Natural killer cell (primary cell): ENCODE measurements around the gene TBL1Y. TPM values are rescaled to one million over a fixed set of nuclear protein-coding genes. Genes with fewer than 3 reads are reported as not detected.

Source experiments
- ATAC-seq, 3 donors: fragments of 150-1000 bp in 2 of 3; fragments of 200-7000 bp in 1 of 3; cut with Tn5 transposase; 1 replicate in 1 of 3; 2 replicates in 2 of 3; pipeline ENCODE4 v1.10.0; 2021; ENCODE audit warnings: mild to moderate bottlenecking in 2 of 3, moderate library complexity in 2 of 3
- DNase-seq, 2 donors: peaks; one replicate each; pipeline versions ENCODE4 v3.0.0 to v3.0.0-alpha.2; 2013 to 2021; ENCODE audit warnings: mixed read lengths in 1 of 2
- H3K27ac ChIP-seq: one replicate; pipeline ENCODE4 v1.5.1; 2013; ENCODE audit warnings: mild to moderate bottlenecking, low read length
- H3K27me3 ChIP-seq: one replicate; pipeline ENCODE4 v1.6.1; 2013; ENCODE audit warnings: low read length; ENCODE audit not compliant: control insufficient read depth, insufficient read depth
- H3K36me3 ChIP-seq: one replicate; pipeline ENCODE4 v1.6.1; 2013; ENCODE audit warnings: low read length; ENCODE audit not compliant: control insufficient read depth, insufficient read depth
- H3K4me1 ChIP-seq: one replicate; pipeline ENCODE4 v1.6.1; 2013; ENCODE audit warnings: low read length; ENCODE audit not compliant: control insufficient read depth, insufficient read depth
- H3K4me3 ChIP-seq: one replicate; pipeline ENCODE4 v1.5.1; 2013; ENCODE audit warnings: low read length
- H3K9me3 ChIP-seq: one replicate; pipeline ENCODE4 v1.6.1; 2013; ENCODE audit warnings: low read length; ENCODE audit not compliant: control insufficient read depth, insufficient read depth
- H3K27ac Mint-ChIP-seq, 2 donors: one replicate each; pipeline ENCODE4 v1.8.0; 2022; ENCODE audit warnings: mild to moderate bottlenecking in 2 of 2, mixed read lengths in 2 of 2, moderate library complexity in 1 of 2
- H3K27me3 Mint-ChIP-seq, 2 donors: one replicate each; pipeline ENCODE4 v1.8.0; 2022; ENCODE audit warnings: low read depth in 2 of 2, mixed read lengths in 2 of 2
- H3K36me3 Mint-ChIP-seq: one replicate; pipeline ENCODE4 v1.8.0; 2022; ENCODE audit warnings: mixed read lengths
- H3K4me1 Mint-ChIP-seq, 2 donors: one replicate each; pipeline ENCODE4 v1.8.0; 2022; ENCODE audit warnings: mixed read lengths in 2 of 2
- H3K4me3 Mint-ChIP-seq: one replicate; pipeline ENCODE4 v1.8.0; 2022; ENCODE audit warnings: mild to moderate bottlenecking, moderate library complexity, mixed read lengths
- H3K9me3 Mint-ChIP-seq, 2 donors: one replicate each; pipeline ENCODE4 v1.8.0; 2022; ENCODE audit warnings: mixed read lengths in 2 of 2
- CTCF ChIP-seq: fragments of 200-600 bp; IDR thresholded peaks from one replicate; pipeline ENCODE4 v1.8.0; 2022; ENCODE audit warnings: antibody characterized with exemption
- WGBS: methylation state at CpG from one replicate; pipeline ENCODE4 v1.1.7; 2013; ENCODE audit warnings: missing lambda C conversion rate; ENCODE audit not compliant: insufficient coverage; 5-methylcytosine and 5-hydroxymethylcytosine counted together
- intact Hi-C: fragments of 100-400 bp; cut with micrococcal nuclease; formaldehyde crosslinking; loops from one replicate; pipeline ENCODE4 v1.14.2; 2022
- total RNA-seq, 4 donors: library from RNA; stranded (reverse); fragments of 120-200 nt in 1 of 4; gene quantifications; one replicate each; pipeline versions ENCODE4 v1.2.3 to v1.2.4, GENCODE V29; 2013 to 2022

TBL1Y gene
- total RNA-seq, 3 donors from 2014 or later (not counting 1 experiment from before 2014, with no cell fraction given) = not detected

- no peak for DNase-seq
- no peaks in the 10 kb centered on the region for H3K36me3 Mint-ChIP-seq
- ATAC-seq = no peak
Measured at GRCh38 chrY:6928265-6928664, 17.8 kb downstream of the TBL1Y start.

GRCh38 chrY:6929237-6929636 lies 18.7 kb downstream of the TBL1Y start:
- no peak for TF ChIP-seq CTCF
- H3K9me3 Mint-ChIP-seq = no peaks in the 10 kb centered on the region
- ATAC-seq (no peak), DNase-seq (no peak)
- no peaks in the 10 kb centered on the region for H3K4me1 ChIP-seq
- no peaks in the 10 kb centered on the region for H3K4me1 Mint-ChIP-seq
- intact Hi-C loops = no loop called here
- H3K27me3 Mint-ChIP-seq = no peaks in the 10 kb centered on the region
- H3K4me3 ChIP-seq = no peak overlapping the region
- no peaks in the 10 kb centered on the region for H3K27me3 ChIP-seq
- no peaks in the 10 kb centered on the region for H3K36me3 ChIP-seq
- H3K27ac ChIP-seq = no peak overlapping the region
- no peak overlapping the region for H3K4me3 Mint-ChIP-seq
- WGBS = 53% methylated on average over 1 of the region's 1 CpG
- no peak overlapping the region for H3K27ac Mint-ChIP-seq
- no peaks in the 10 kb centered on the region for H3K36me3 Mint-ChIP-seq
- no peaks in the 10 kb centered on the region for H3K9me3 ChIP-seq

More at GRCh38 chrY:6928265-6928664, 17.8 kb downstream of the TBL1Y start:
- no peak overlapping the region for H3K4me3 Mint-ChIP-seq
- H3K27me3 Mint-ChIP-seq = no peaks in the 10 kb centered on the region
- intact Hi-C loops = no loop called here
- Histone ChIP-seq H3K36me3 (no peaks in the 10 kb centered on the region), H3K27me3 (no peaks in the 10 kb centered on the region), H3K4me1 (no peaks in the 10 kb centered on the region), H3K4me3 (no peak overlapping the region), H3K9me3 (no peaks in the 10 kb centered on the region), H3K27ac (no peak overlapping the region)
- WGBS = 63% methylated on average over 4 of the region's 4 CpGs
- H3K4me1 Mint-ChIP-seq = no peaks in the 10 kb centered on the region
- no peaks in the 10 kb centered on the region for H3K9me3 Mint-ChIP-seq
- no peak for TF ChIP-seq CTCF
- no peak overlapping the region for H3K27ac Mint-ChIP-seq

- ATAC-seq (no peak), DNase-seq (no peak)
- no peak for TF ChIP-seq CTCF
- no CpG with 5 or more reads among the region's 4 CpGs for WGBS
- Histone ChIP-seq H3K27me3 (no peaks in the 10 kb centered on the region), H3K4me3 (no peak overlapping the region), H3K27ac (no peak overlapping the region), H3K9me3 (no peaks in the 10 kb centered on the region), H3K4me1 (no peaks in the 10 kb centered on the region), H3K36me3 (no peaks in the 10 kb centered on the region)
- no peaks in the 10 kb centered on the region for H3K27me3 Mint-ChIP-seq
- no peak overlapping the region for H3K27ac Mint-ChIP-seq
- intact Hi-C loops = no loop called here
- H3K4me1 Mint-ChIP-seq = no peaks in the 10 kb centered on the region
- no peaks in the 10 kb centered on the region for H3K9me3 Mint-ChIP-seq
- no peak overlapping the region for H3K4me3 Mint-ChIP-seq
- no peaks in the 10 kb centered on the region for H3K36me3 Mint-ChIP-seq
Measured at GRCh38 chrY:6931779-6932396, 21.4 kb downstream of the TBL1Y start.

- no peaks in the 10 kb centered on the region for H3K4me1 Mint-ChIP-seq
- intact Hi-C loops = no loop called here
- Histone ChIP-seq H3K9me3 (no peaks in the 10 kb centered on the region), H3K4me3 (no peak overlapping the region), H3K27ac (no peak overlapping the region), H3K27me3 (no peaks in the 10 kb centered on the region), H3K36me3 (no peaks in the 10 kb centered on the region), H3K4me1 (no peaks in the 10 kb centered on the region)
- no peaks in the 10 kb centered on the region for H3K27me3 Mint-ChIP-seq
- H3K36me3 Mint-ChIP-seq = no peaks in the 10 kb centered on the region
- DNase-seq = no peak
- H3K27ac Mint-ChIP-seq = no peak overlapping the region
- no peak for TF ChIP-seq CTCF
- H3K4me3 Mint-ChIP-seq = no peak overlapping the region
- ATAC-seq = no peak
- no peaks in the 10 kb centered on the region for H3K9me3 Mint-ChIP-seq
- WGBS = no CpG with 5 or more reads among the region's 2 CpGs
Measured at GRCh38 chrY:6935497-6935896, 25.0 kb downstream of the TBL1Y start.
